ENCODE results near the gene HNF4A. TPM values are rescaled to one million over a fixed set of nuclear protein-coding genes. Genes with fewer than 3 reads are reported as not detected.

Gene HNF4A
- total RNA-seq, 1 donor from 2014 or later: not detected

DNA sequence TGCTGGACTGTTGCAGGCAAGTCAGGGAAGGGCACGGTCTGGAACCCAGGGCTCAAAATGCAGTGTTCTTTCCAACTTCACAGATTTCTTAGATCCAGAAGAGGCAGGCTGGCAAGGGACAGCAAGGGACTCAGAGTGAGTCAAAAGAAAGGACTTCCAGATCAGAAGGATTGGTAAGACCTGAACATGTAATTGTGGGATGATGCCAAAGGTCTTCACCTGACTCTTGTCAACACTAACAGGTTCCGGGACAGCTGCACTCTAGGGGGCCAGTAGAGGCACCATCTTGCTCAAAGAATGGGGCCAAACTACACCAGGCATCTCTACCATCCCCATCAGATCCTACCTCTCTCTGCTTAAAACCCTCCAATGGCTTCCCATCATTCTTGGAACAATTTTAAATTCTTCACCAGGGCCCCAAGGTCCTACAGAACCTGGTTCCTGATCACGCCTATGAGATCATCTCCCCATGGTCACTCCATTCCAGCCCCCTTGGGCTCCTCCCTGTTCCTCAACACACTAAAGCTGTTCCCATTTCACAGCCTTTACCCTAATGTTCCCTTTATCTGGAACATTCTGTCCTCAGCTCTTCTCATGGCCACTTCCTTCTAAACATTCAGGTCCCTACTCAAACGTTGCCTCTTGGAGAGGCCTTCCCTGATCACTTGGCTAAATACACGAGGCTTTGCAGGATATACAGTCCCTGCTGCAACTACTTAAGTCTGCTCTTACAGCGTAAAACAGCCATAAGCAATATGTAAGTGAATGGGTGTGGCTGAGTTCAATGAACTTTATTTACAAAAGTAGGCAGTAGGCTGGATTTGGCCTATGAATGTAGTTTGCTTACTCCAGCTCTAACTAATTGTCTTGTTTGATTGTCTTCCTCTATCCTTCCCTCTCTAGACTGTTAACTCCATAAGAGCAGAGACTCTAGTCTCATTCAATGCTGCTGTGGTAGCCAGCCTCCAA is 90.5 kb downstream of the HNF4A start:
- no peaks in the 10 kb centered on the region for H3K27me3 ChIP-seq

DNA sequence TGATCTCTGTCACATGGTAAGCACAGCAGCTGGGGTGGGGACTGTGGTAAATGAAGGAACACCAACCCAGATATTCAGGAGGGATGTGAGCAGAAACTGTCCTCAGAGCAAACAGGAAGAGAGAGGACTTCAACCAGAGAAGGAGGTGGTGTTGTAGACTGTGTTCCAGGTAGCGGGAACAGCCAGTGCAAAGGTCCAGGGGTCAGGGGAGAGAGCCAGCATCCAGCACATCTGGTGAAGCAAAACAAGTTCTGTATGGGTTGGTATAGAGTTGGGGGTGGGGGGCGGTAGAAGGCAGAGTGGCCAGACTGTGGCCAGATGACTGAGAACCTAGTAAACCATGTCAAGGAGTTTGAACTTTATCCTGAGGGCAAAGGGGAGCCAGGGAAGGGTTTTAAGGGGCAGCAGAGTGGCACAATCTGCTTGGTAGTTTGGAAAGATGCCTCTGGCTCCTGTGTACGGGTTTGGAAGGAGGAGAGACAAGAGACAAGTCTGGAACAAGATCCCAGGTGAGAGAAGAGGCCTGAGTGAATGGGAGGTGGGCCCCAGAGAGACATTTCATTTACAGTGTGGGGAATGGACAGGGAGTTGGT is 92.4 kb downstream of the HNF4A start:
- H3K9me3 ChIP-seq: no peaks in the 10 kb centered on the region
- H3K36me3 ChIP-seq: no peaks in the 10 kb centered on the region
- TF ChIP-seq POLR2A (IDR thresholded peaks at IDR 0.05) (no peak), POLR2AphosphoS5 (IDR thresholded peaks at IDR 0.05; ENCODE audit: insufficient read depth in 1 of 2, low read depth in 1 of 2) (no peak)
- TF ChIP-seq, protein P1, sequence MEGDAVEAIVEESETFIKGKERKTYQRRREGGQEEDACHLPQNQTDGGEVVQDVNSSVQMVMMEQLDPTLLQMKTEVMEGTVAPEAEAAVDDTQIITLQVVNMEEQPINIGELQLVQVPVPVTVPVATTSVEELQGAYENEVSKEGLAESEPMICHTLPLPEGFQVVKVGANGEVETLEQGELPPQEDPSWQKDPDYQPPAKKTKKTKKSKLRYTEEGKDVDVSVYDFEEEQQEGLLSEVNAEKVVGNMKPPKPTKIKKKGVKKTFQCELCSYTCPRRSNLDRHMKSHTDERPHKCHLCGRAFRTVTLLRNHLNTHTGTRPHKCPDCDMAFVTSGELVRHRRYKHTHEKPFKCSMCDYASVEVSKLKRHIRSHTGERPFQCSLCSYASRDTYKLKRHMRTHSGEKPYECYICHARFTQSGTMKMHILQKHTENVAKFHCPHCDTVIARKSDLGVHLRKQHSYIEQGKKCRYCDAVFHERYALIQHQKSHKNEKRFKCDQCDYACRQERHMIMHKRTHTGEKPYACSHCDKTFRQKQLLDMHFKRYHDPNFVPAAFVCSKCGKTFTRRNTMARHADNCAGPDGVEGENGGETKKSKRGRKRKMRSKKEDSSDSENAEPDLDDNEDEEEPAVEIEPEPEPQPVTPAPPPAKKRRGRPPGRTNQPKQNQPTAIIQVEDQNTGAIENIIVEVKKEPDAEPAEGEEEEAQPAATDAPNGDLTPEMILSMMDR (IDR thresholded peaks at IDR 0.05): no peak
- H3K27ac ChIP-seq: no peak overlapping the region
- intact Hi-C loops (cut with DNase I): no loop called here
- no peak for DNase-seq (ENCODE audit: extremely low spot score in 2 of 2)
- H3K4me3 ChIP-seq: no peak overlapping the region
- H3K27me3 ChIP-seq: no peaks in the 10 kb centered on the region
- H3K4me1 ChIP-seq: no peaks in the 10 kb centered on the region

More for the DNA sequence above, 90.5 kb downstream of the HNF4A start:
- intact Hi-C loops (cut with DNase I): no loop called here
- H3K4me1 ChIP-seq: no peaks in the 10 kb centered on the region
- TF ChIP-seq POLR2A (IDR thresholded peaks at IDR 0.05) (no peak), POLR2AphosphoS5 (IDR thresholded peaks at IDR 0.05; ENCODE audit: insufficient read depth in 1 of 2, low read depth in 1 of 2) (no peak)
- TF ChIP-seq, protein P1 (IDR thresholded peaks at IDR 0.05): no peak
- no peaks in the 10 kb centered on the region for H3K36me3 ChIP-seq
- no peaks in the 10 kb centered on the region for H3K9me3 ChIP-seq
- no peak for DNase-seq (ENCODE audit: extremely low spot score in 2 of 2)
- H3K4me3 ChIP-seq: no peak overlapping the region
- no peak overlapping the region for H3K27ac ChIP-seq

GRCh38 chr20:44448753-44449546 is 93.5 kb downstream of the HNF4A start:
- intact Hi-C loops (cut with DNase I): no loop called here
- TF ChIP-seq, protein P1 (IDR thresholded peaks at IDR 0.05): no peak
- TF ChIP-seq POLR2A (IDR thresholded peaks at IDR 0.05): no peak
- TF ChIP-seq POLR2AphosphoS5 (IDR thresholded peaks at IDR 0.05; ENCODE audit: insufficient read depth in 1 of 2, low read depth in 1 of 2): no peak

DNA sequence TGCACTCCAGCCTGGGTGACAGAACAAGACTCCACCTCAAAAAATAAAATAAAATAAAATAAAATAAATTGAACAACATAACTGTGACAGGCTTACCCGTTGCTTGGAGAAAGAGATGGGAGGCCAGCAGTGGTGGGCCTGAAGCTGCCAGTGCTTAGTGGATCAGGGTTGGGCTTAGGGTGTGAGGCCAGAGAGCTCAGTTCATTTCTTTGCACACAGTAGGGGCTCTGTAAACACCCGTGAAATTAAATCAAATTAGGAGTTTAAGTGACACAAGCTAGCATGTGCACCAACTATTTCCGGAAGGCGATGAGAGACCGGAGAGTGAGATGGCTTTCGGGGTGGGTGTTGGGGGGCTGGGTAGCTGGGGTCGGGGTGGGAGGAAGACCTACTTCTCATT is 94.4 kb downstream of the HNF4A start:
- H3K4me1 ChIP-seq: no peaks in the 10 kb centered on the region
- H3K27me3 ChIP-seq: no peaks in the 10 kb centered on the region
- DNase-seq (ENCODE audit: extremely low spot score in 2 of 2): no peak
- H3K27ac ChIP-seq: no peak overlapping the region
- no peak overlapping the region for H3K4me3 ChIP-seq
- TF ChIP-seq POLR2A (IDR thresholded peaks at IDR 0.05): no peak
- no peak for TF ChIP-seq POLR2AphosphoS5 (IDR thresholded peaks at IDR 0.05; ENCODE audit: insufficient read depth in 1 of 2, low read depth in 1 of 2)
- TF ChIP-seq, protein P1 (IDR thresholded peaks at IDR 0.05): no peak
- intact Hi-C loops (cut with DNase I): no loop called here
- H3K36me3 ChIP-seq: no peaks in the 10 kb centered on the region
- no peaks in the 10 kb centered on the region for H3K9me3 ChIP-seq

More at GRCh38 chr20:44448753-44449546, 93.5 kb downstream of the HNF4A start:
- no peaks in the 10 kb centered on the region for H3K9me3 ChIP-seq
- no peaks in the 10 kb centered on the region for H3K36me3 ChIP-seq
- no peak overlapping the region for H3K27ac ChIP-seq
- no peak for DNase-seq (ENCODE audit: extremely low spot score in 2 of 2)
- H3K4me3 ChIP-seq: no peak overlapping the region
- no peaks in the 10 kb centered on the region for H3K27me3 ChIP-seq
- H3K4me1 ChIP-seq: no peaks in the 10 kb centered on the region
